ENCODE results near the gene SMIM21.

Gene SMIM21

DNA sequence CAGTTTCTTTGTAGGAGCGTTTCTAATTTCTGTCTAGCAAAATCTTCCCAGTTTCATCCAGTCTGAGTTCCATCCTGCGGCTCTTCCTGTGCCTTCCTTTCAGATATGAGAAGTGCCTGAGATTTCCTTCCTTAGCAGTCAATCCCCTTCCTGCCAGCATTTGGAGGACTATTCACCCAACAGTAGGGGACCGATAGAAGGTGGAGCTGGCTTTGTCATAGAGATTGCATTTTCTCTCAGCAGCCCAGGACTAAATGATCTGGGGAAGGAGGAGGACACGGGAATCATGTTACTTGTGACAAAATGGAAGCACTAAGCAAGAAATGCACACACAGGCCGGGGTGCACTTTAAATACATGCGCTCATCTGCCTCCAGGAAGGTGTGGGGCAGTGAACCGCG is 5.6 kb upstream of the SMIM21 start:
- in situ Hi-C loops (cut with HindIII; ENCODE audit: low sequenced_read_pairs) = no loop called here
- DNase-seq (ENCODE audit: low read depth) = no peak
- TF ChIP-seq, protein P1, sequence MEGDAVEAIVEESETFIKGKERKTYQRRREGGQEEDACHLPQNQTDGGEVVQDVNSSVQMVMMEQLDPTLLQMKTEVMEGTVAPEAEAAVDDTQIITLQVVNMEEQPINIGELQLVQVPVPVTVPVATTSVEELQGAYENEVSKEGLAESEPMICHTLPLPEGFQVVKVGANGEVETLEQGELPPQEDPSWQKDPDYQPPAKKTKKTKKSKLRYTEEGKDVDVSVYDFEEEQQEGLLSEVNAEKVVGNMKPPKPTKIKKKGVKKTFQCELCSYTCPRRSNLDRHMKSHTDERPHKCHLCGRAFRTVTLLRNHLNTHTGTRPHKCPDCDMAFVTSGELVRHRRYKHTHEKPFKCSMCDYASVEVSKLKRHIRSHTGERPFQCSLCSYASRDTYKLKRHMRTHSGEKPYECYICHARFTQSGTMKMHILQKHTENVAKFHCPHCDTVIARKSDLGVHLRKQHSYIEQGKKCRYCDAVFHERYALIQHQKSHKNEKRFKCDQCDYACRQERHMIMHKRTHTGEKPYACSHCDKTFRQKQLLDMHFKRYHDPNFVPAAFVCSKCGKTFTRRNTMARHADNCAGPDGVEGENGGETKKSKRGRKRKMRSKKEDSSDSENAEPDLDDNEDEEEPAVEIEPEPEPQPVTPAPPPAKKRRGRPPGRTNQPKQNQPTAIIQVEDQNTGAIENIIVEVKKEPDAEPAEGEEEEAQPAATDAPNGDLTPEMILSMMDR (IDR thresholded peaks at IDR 0.05; ENCODE audit: low read depth, low read length, missing control alignments) = no peak
- no peak overlapping the region for H3K4me3 ChIP-seq (ENCODE audit: low read depth, low read length)

- in situ Hi-C loops (cut with HindIII; ENCODE audit: low sequenced_read_pairs) = no loop called here
- no peak for DNase-seq (ENCODE audit: low read depth)
- TF ChIP-seq, protein P1 (IDR thresholded peaks at IDR 0.05; ENCODE audit: low read depth, low read length, missing control alignments) = no peak
- H3K4me3 ChIP-seq (ENCODE audit: low read depth, low read length) = no peak overlapping the region
These were observed 2.5 kb upstream of the SMIM21 start for GRCh38 chr18:75429975-75430374.

DNA sequence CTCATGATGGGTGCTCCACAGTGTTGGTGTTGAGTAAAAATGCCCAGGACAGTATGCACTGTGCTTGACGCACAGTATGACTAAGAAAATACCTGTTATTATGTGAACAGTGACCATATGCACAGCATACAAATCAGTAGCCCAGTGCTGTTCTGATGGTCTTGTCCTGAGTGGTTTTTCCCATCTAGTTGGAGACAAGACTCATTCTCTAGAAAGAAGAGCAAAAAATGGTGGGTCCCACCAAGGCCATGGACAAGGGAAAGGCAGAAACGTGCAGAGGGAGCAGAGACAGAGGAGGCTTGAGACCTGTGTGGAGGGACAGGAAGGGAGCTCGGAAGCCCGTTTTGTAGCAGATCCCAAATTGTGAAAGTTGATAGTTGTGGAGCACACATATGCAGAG is 987 bp upstream of the SMIM21 start:
- DNase-seq (ENCODE audit: low read depth) = no peak
- H3K4me3 ChIP-seq (ENCODE audit: low read depth, low read length) = no peak overlapping the region
- in situ Hi-C loops (cut with HindIII; ENCODE audit: low sequenced_read_pairs) = no loop called here
- TF ChIP-seq, protein P1 (IDR thresholded peaks at IDR 0.05; ENCODE audit: low read depth, low read length, missing control alignments) = no peak

DNA sequence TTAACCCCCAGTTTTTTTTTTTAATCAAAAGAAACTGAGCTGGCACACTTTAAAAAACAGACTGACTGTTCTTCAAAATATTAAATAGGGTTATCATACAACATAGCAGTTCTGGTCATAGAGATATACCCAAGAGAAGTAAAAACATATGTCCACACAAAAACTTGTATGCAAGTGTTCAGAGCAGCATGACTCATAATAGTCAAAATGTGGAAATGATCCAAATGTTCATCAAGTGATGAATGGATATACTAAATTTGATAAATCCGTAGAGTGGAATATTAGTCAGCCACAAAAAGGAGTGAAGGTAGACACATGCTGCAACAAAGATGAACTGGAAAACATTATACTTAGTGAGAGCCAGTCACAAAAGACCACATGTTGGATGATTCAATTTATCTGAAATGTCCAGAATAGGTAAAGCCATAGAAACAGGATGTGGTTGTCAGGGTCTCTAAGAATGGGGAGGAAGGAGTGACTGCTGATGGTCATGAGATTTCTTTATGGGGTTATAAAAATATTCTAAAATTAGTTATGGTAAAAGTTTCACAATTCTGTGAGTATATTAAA is 5.1 kb downstream of the SMIM21 start:
- in situ Hi-C loops (cut with HindIII; ENCODE audit: low sequenced_read_pairs) = no loop called here

DNA sequence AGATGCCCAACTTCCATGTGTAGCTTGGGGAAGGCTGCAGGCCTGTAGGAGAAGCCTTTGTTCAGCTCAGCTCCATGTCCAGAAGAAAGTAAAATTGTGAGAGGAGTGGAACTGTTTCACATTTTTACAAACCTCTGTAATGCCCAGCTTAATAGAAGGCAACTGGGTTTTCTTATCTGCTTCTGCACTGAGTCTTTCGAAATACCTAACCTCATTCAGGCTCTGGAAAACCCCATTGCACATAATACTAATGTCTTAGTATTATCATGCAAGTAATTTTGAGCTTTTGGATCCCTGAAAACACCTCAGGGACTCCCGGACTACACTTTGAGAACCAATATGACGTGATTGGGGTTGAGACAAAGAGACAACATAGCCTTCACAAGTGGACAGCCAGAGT is 5.8 kb downstream of the SMIM21 start:
- no peak overlapping the region for H3K4me3 ChIP-seq (ENCODE audit: low read depth, low read length)
- in situ Hi-C loops (cut with HindIII; ENCODE audit: low sequenced_read_pairs) = no loop called here
- TF ChIP-seq, protein P1 (IDR thresholded peaks at IDR 0.05; ENCODE audit: low read depth, low read length, missing control alignments) = no peak
- DNase-seq (ENCODE audit: low read depth) = no peak

More for the DNA sequence above, 5.1 kb downstream of the SMIM21 start:
- TF ChIP-seq, protein P1 (IDR thresholded peaks at IDR 0.05; ENCODE audit: low read depth, low read length, missing control alignments) = no peak
- H3K4me3 ChIP-seq (ENCODE audit: low read depth, low read length) = no peak overlapping the region
- DNase-seq (ENCODE audit: low read depth) = no peak

DNA sequence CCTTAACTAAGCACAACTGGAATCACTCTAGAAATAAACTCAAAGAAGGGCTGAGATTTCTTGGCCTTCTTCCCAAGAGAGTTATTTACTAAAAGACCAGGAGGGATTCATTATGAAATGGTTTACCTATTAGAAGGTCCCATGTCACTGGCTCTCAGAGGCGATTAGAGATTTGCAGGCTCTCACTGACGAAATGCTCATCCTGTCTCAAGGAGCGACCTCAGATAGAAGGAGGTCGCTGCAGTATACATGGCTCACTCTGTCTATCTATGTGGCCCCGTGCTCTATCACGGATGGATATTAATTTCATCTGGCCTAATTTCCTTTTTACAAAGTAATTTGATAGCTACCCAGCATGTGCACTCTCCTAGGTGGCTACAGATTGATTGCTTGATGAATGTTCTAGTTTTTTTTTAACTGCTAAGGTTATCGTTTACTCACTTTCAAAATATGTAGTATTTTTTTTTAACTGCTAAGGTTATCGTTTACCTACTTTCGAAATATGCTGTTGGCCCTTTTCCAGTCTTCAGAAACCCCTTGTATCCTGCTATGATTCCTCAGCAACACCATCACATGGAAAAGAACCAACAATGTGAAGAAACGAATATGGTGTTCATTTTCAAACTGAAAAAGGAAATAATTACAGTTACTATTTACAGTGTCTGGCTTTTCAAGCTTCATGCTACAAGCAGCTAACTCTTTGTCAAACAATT is 9.1 kb downstream of the SMIM21 start:
- in situ Hi-C loops (cut with HindIII; ENCODE audit: low sequenced_read_pairs) = no loop called here
- TF ChIP-seq, protein P1 (IDR thresholded peaks at IDR 0.05; ENCODE audit: low read depth, low read length, missing control alignments) = no peak
- no peak for DNase-seq (ENCODE audit: low read depth)
- H3K4me3 ChIP-seq (ENCODE audit: low read depth, low read length) = no peak overlapping the region

Data from astrocyte of the cerebellum (primary cell).